Activated CD8-positive, alpha-beta T cell treated with anti-CD3 and anti-CD28 coated beads, Interleukin-2, amount 10 ng/mL, durations not matched to agents 7 days and 5 days (primary cell): ENCODE data around the gene RTN4RL2. TPM values are rescaled to one million over a fixed set of nuclear protein-coding genes. Genes with fewer than 3 reads are reported as not detected.
A peak's percentile ranks its signal among the peaks of the same experiment; 100 is the strongest.

ENCODE experiments used
- ATAC-seq: fragments of 150-1000 bp; cut with Tn5 transposase; one replicate; pipeline ENCODE4 v1.10.0; 2021; ENCODE audit warnings: moderate library complexity
- CTCF ChIA-PET: fragments of 350-600 bp; sonication (Branson Sonifier 250); formaldehyde crosslinking; loops from one replicate; lab custom pipeline; 2021; ENCODE audit warnings: antibody characterized with exemption; lab: Charles Lee
- POLR2A ChIA-PET: fragments of 350-600 bp; sonication (Branson Sonifier 250); formaldehyde crosslinking; loops from one replicate; lab custom pipeline; 2021; ENCODE audit warnings: antibody characterized with exemption; lab: Charles Lee
- DNase-seq: peaks from one replicate; pipeline ENCODE4 v3.0.0-alpha.2; 2020
- H3K27ac Mint-ChIP-seq: one replicate; pipeline ENCODE4 v1.8.0; 2021; ENCODE audit warnings: mild to moderate bottlenecking, mixed read lengths
- H3K27me3 Mint-ChIP-seq: one replicate; pipeline ENCODE4 v1.8.0; 2021; ENCODE audit warnings: low read depth, mixed read lengths
- H3K36me3 Mint-ChIP-seq: one replicate; pipeline ENCODE4 v1.8.0; 2021; ENCODE audit warnings: low read depth, mixed read lengths
- H3K4me1 Mint-ChIP-seq: one replicate; pipeline ENCODE4 v1.8.0; 2021; ENCODE audit warnings: low read depth, mixed read lengths
- H3K4me3 Mint-ChIP-seq: one replicate; pipeline ENCODE4 v1.8.0; 2021; ENCODE audit warnings: mild to moderate bottlenecking, mixed read lengths
- H3K9me3 Mint-ChIP-seq: one replicate; pipeline ENCODE4 v1.8.0; 2022; ENCODE audit warnings: mixed read lengths; ENCODE audit not compliant: insufficient read depth
- total RNA-seq, 2 experiments: library from RNA; stranded (reverse); gene quantifications; one replicate each; pipeline ENCODE4 v1.2.3, GENCODE V29; 2021

RTN4RL2 gene
- total RNA-seq, 2 experiments from 2014 or later: 0.47 to 0.57 TPM

- Mint-ChIP-seq H3K27ac (peak overlapping the region; percentile 63), H3K4me1 (peaks cover 48% of the 10 kb centered on the region), H3K9me3 (no peaks in the 10 kb centered on the region), H3K36me3 (no peaks in the 10 kb centered on the region), H3K4me3 (peak overlapping the region; percentile 59), H3K27me3 (peaks cover 32% of the 10 kb centered on the region)
- ChIA-PET CTCF (interaction anchor here (0.8 to 9.8 kb wide), 8 partner anchors 17 to 1092 kb away, joined by 3 to 239 read pairs (median 6); partner anchors contain the start of genes RTN4RL2 and SLC43A1), POLR2A (interaction anchor here (0.5 to 0.8 kb wide), 2 partner anchors 19 to 47 kb away, joined by 3 to 4 read pairs; no protein-coding TSS in a partner anchor)
- peak; percentile 40 for DNase-seq
- ATAC-seq: peak; percentile 30
Measured at GRCh38 chr11:57476757-57477506, 16.6 kb downstream of the RTN4RL2 start.

- H3K4me3 Mint-ChIP-seq: no peak overlapping the region
- H3K27me3 Mint-ChIP-seq: peaks cover 35% of the 10 kb centered on the region
Measured at GRCh38 chr11:57477507-57478189, 17.3 kb downstream of the RTN4RL2 start.

GRCh38 chr11:57479021-57479663 lies 18.8 kb downstream of the RTN4RL2 start:
- ATAC-seq: no peak
- peaks cover 40% of the 10 kb centered on the region for H3K4me1 Mint-ChIP-seq
- POLR2A ChIA-PET: no interaction called here

More at GRCh38 chr11:57477507-57478189, 17.3 kb downstream of the RTN4RL2 start:
- no peak overlapping the region for H3K27ac Mint-ChIP-seq
- ChIA-PET CTCF (interaction anchor here (0.6 to 9.8 kb wide), 7 partner anchors 12 to 1677 kb away, joined by 3 to 239 read pairs (median 9); partner anchors contain the start of gene RTN4RL2), POLR2A (interaction anchor here (0.5 kb wide), 1 partner anchor 47 kb away, joined by 4 read pairs; no protein-coding TSS in a partner anchor)
- H3K36me3 Mint-ChIP-seq: no peaks in the 10 kb centered on the region
- peaks cover 48% of the 10 kb centered on the region for H3K4me1 Mint-ChIP-seq
- DNase-seq: no peak
- no peaks in the 10 kb centered on the region for H3K9me3 Mint-ChIP-seq
- no peak for ATAC-seq

GRCh38 chr11:57479911-57480310 lies 19.6 kb downstream of the RTN4RL2 start:
- CTCF ChIA-PET: interaction anchor here (0.5 to 9.8 kb wide), 8 partner anchors 12 to 61 kb away, joined by 3 to 239 read pairs (median 5); partner anchors contain the start of genes RTN4RL2 and SLC43A1
- H3K4me3 Mint-ChIP-seq: no peak overlapping the region
- H3K4me1 Mint-ChIP-seq: peaks cover 32% of the 10 kb centered on the region
- POLR2A ChIA-PET: no interaction called here
- no peak overlapping the region for H3K27ac Mint-ChIP-seq
- DNase-seq: no peak
- peaks cover 39% of the 10 kb centered on the region for H3K27me3 Mint-ChIP-seq
- no peaks in the 10 kb centered on the region for H3K9me3 Mint-ChIP-seq
- H3K36me3 Mint-ChIP-seq: peaks cover 6% of the 10 kb centered on the region
- ATAC-seq: no peak

More at GRCh38 chr11:57479021-57479663, 18.8 kb downstream of the RTN4RL2 start:
- Mint-ChIP-seq H3K9me3 (no peaks in the 10 kb centered on the region), H3K27ac (no peak overlapping the region), H3K36me3 (peaks cover 4% of the 10 kb centered on the region), H3K27me3 (peaks cover 39% of the 10 kb centered on the region), H3K4me3 (no peak overlapping the region)
- CTCF ChIA-PET: interaction anchor here (0.6 to 9.8 kb wide), 6 partner anchors 13 to 189 kb away, joined by 3 to 239 read pairs (median 10); partner anchors contain the start of gene RTN4RL2
- no peak for DNase-seq

- Mint-ChIP-seq H3K9me3 (no peaks in the 10 kb centered on the region), H3K27me3 (peaks cover 39% of the 10 kb centered on the region), H3K4me3 (no peak overlapping the region), H3K27ac (no peak overlapping the region), H3K4me1 (peaks cover 27% of the 10 kb centered on the region), H3K36me3 (peaks cover 10% of the 10 kb centered on the region)
- POLR2A ChIA-PET: no interaction called here
- DNase-seq: peak; percentile 87
- ATAC-seq: peak; percentile 68
- CTCF ChIA-PET: interaction anchor here (0.7 to 9.8 kb wide), 13 partner anchors 11 to 155 kb away, joined by 3 to 239 read pairs (median 3); partner anchors contain the start of genes RTN4RL2 and SLC43A1
Measured at GRCh38 chr11:57480409-57481137, 20.2 kb downstream of the RTN4RL2 start.

- CTCF ChIA-PET: interaction anchor here (0.7 to 9.8 kb wide), 11 partner anchors 10 to 154 kb away, joined by 3 to 239 read pairs (median 5); partner anchors contain the start of genes RTN4RL2 and SLC43A1
- Mint-ChIP-seq H3K4me3 (no peak overlapping the region), H3K36me3 (peaks cover 13% of the 10 kb centered on the region), H3K4me1 (peaks cover 20% of the 10 kb centered on the region), H3K9me3 (no peaks in the 10 kb centered on the region), H3K27ac (no peak overlapping the region), H3K27me3 (peaks cover 39% of the 10 kb centered on the region)
- ATAC-seq: no peak
- POLR2A ChIA-PET: no interaction called here
- DNase-seq: no peak
Measured at GRCh38 chr11:57481315-57481714, 21.0 kb downstream of the RTN4RL2 start.

- H3K27ac Mint-ChIP-seq: no peak overlapping the region
- peaks cover 13% of the 10 kb centered on the region for H3K36me3 Mint-ChIP-seq
- ATAC-seq (no peak), DNase-seq (no peak)
- H3K4me1 Mint-ChIP-seq: peaks cover 14% of the 10 kb centered on the region
- H3K27me3 Mint-ChIP-seq: peaks cover 35% of the 10 kb centered on the region
- POLR2A ChIA-PET: no interaction called here
- CTCF ChIA-PET: interaction anchor here (0.9 to 9.8 kb wide), 12 partner anchors 9 to 139 kb away, joined by 3 to 239 read pairs (median 4); partner anchors contain the start of genes RTN4RL2 and SLC43A3
- H3K4me3 Mint-ChIP-seq: no peak overlapping the region
- H3K9me3 Mint-ChIP-seq: no peaks in the 10 kb centered on the region
Measured at GRCh38 chr11:57481915-57482781, 21.8 kb downstream of the RTN4RL2 start.

- POLR2A ChIA-PET: interaction anchor here (1.0 kb wide), 1 partner anchor 229 kb away, joined by 3 read pairs; no protein-coding TSS in a partner anchor
- Mint-ChIP-seq H3K9me3 (no peaks in the 10 kb centered on the region), H3K27ac (no peak overlapping the region), H3K4me1 (peaks cover 10% of the 10 kb centered on the region), H3K4me3 (no peak overlapping the region), H3K36me3 (peaks cover 18% of the 10 kb centered on the region), H3K27me3 (peaks cover 30% of the 10 kb centered on the region)
- ATAC-seq: peak; percentile 71
- peak; percentile 61 for DNase-seq
- CTCF ChIA-PET: interaction anchor here (0.7 to 9.8 kb wide), 22 partner anchors 9 to 162 kb away, joined by 3 to 239 read pairs (median 4); partner anchors contain the start of genes RTN4RL2 and SLC43A3
Measured at GRCh38 chr11:57482782-57483561, 22.6 kb downstream of the RTN4RL2 start.

- ChIA-PET POLR2A (interaction anchor here (1.0 kb wide), 2 partner anchors 11 to 228 kb away, joined by 3 read pairs; no protein-coding TSS in a partner anchor), CTCF (interaction anchor here (0.7 to 9.8 kb wide), 21 partner anchors 8 to 161 kb away, joined by 3 to 239 read pairs (median 4); partner anchors contain the start of genes RTN4RL2 and SLC43A3)
- no peaks in the 10 kb centered on the region for H3K9me3 Mint-ChIP-seq
- H3K4me1 Mint-ChIP-seq: peaks cover 10% of the 10 kb centered on the region
- DNase-seq: no peak
- H3K27ac Mint-ChIP-seq: no peak overlapping the region
- no peak overlapping the region for H3K4me3 Mint-ChIP-seq
- peaks cover 27% of the 10 kb centered on the region for H3K27me3 Mint-ChIP-seq
- peaks cover 20% of the 10 kb centered on the region for H3K36me3 Mint-ChIP-seq
- ATAC-seq: no peak
Measured at GRCh38 chr11:57483562-57483918, 23.2 kb downstream of the RTN4RL2 start.
